NCI-H1436 treated with DMSO at 0.1 percent for 48 hours (cell line): ENCODE results near the gene TRAPPC3.

Source experiments
- DNase-seq: peaks from one replicate; lab custom pipeline; 2025; lab: John Stamatoyannopoulos, UW

Gene TRAPPC3

GRCh38 chr1:36126005-36126716, 23.1 kb downstream of the TRAPPC3 start:
- DNase-seq, result no peak

- no peak for DNase-seq
Measured at GRCh38 chr1:36125129-36125991, 23.9 kb downstream of the TRAPPC3 start, which contains the start of gene COL8A2. Gene COL8A2, minus strand, starts transcription at chr1:36125222. Its CDS starts 24,980 bp downstream, at chr1:36100242.

- DNase-seq, result no peak
Measured at GRCh38 chr1:36124404-36125128, 24.7 kb downstream of the TRAPPC3 start.

GRCh38 chr1:36123356-36123755, 25.9 kb downstream of the TRAPPC3 start:
- DNase-seq, result no peak

GRCh38 chr1:36122062-36123030, 26.9 kb downstream of the TRAPPC3 start:
- no peak for DNase-seq

GRCh38 chr1:36119456-36119855, 29.8 kb downstream of the TRAPPC3 start:
- no peak for DNase-seq

GRCh38 chr1:36118447-36119204, 30.7 kb downstream of the TRAPPC3 start:
- DNase-seq, result no peak

- no peak for DNase-seq
Measured at GRCh38 chr1:36116901-36117300, 32.4 kb downstream of the TRAPPC3 start.

- no peak for DNase-seq
Measured at GRCh38 chr1:36115931-36116330, 33.4 kb downstream of the TRAPPC3 start.

GRCh38 chr1:36115200-36115669, 34.1 kb downstream of the TRAPPC3 start:
- DNase-seq, result no peak

- no peak for DNase-seq
Measured at GRCh38 chr1:36114371-36114770, 34.9 kb downstream of the TRAPPC3 start.

- no peak for DNase-seq
Measured at GRCh38 chr1:36112823-36113222, 36.5 kb downstream of the TRAPPC3 start.

- no peak for DNase-seq
Measured at GRCh38 chr1:36111151-36111550, 38.1 kb downstream of the TRAPPC3 start.

GRCh38 chr1:36109041-36109679, 40.1 kb downstream of the TRAPPC3 start:
- no peak for DNase-seq

GRCh38 chr1:36108314-36108713, 41.0 kb downstream of the TRAPPC3 start:
- DNase-seq, result no peak

- no peak for DNase-seq
Measured at GRCh38 chr1:36107394-36107793, 41.9 kb downstream of the TRAPPC3 start.

- no peak for DNase-seq
Measured at GRCh38 chr1:36106269-36106668, 43.0 kb downstream of the TRAPPC3 start.

- no peak for DNase-seq
Measured at GRCh38 chr1:36101546-36101945, 47.7 kb downstream of the TRAPPC3 start.

GRCh38 chr1:36100376-36100775, 48.9 kb downstream of the TRAPPC3 start:
- no peak for DNase-seq
